GM04503 (cell line): Measurements from ENCODE around the gene ACTN1.

Source experiments
- DNase-seq: peaks from one replicate; pipeline ENCODE4 v3.0.0-alpha.2; 2012; ENCODE audit warnings: low read depth

The ACTN1 gene

GRCh38 chr14:68824517-68825347, 154.4 kb downstream of the ACTN1 start:
- no peak for DNase-seq

DNA sequence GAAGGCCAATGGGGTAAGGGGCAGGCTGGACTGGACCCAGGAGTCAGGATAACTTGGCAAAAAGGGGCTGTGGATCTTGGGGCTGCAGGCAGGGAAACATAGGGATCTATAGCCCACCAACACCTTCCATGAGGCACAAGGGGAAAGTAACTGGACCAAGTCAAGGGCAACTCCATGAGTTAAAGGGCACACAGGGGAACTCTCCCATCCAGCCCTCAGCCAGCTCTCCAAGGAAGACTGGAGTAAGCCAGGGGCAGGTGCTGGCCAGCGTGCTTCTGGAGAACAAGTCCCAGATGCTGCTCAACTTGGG, 154.9 kb downstream of the ACTN1 start:
- no peak for DNase-seq
